ENCODE data around the gene CYP4F8.

- TF ChIP-seq CTCF (IDR thresholded peaks at IDR 0.05; ENCODE audit: insufficient read depth, low read length, poor library complexity, severe bottlenecking) (no peak), EZH2phosphoT487 (conservative IDR thresholded peaks at IDR 0.05; ENCODE audit: low read length) (no peak)
Observed at GRCh38 chr19:15583346-15583745, 31.7 kb upstream of the CYP4F8 start.
